ENCODE measurements around the gene DHX38.

DHX38 gene

DNA sequence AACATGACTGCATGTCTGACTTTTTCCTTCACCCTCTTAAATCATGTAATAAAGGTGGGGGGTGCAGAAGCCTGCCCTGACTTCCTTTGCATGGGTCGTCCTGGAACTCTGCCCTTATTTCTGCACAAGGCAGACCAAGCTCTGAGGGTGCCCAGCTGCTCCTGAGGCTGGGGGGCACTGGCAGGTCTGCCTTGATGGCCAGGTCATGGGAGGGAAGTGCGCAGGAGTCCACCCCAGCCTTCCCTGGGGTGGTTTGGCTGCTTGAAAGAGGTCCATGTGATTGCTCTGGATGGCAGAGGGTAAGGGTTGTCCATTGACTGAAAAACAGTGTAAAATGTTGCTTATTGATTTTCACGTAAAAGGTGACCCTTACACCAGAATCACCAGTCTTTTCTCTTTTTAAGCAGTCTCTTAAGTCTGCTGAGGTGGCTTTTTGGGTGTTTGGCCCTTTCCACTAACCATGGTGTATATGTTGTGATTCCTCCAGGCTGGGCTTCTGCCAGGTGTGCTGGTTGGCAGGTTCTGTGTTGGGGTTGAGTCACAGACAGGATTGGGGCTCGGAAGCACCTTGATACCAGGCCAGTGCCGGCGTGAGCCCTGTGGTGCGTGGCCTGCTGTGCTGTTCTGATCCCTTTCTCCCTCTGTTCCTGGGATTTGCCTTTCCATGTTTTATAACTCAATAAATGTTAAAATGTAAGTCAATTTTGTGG, 19.4 kb downstream of the DHX38 start:
- TF ChIP-seq SIN3A (IDR thresholded peaks at IDR 0.05; ENCODE audit: borderline replicate concordance, insufficient read depth, low read length): no peak
- TF ChIP-seq TAF1 (IDR thresholded peaks at IDR 0.05; ENCODE audit: borderline replicate concordance, insufficient read depth, low read length): no peak
- no peak for TF ChIP-seq FOXP2 (optimal IDR thresholded peaks at IDR 0.05; ENCODE audit: borderline replicate concordance, extremely low read depth, extremely low read length, insufficient read depth)
- no peak for TF ChIP-seq REST (IDR thresholded peaks at IDR 0.05; ENCODE audit: insufficient read depth in 1 of 2, low read depth in 2 of 2, low read length in 2 of 2)
- no peak for TF ChIP-seq POLR2AphosphoS5 (IDR thresholded peaks at IDR 0.05; ENCODE audit: low read depth, low read length)

DNA sequence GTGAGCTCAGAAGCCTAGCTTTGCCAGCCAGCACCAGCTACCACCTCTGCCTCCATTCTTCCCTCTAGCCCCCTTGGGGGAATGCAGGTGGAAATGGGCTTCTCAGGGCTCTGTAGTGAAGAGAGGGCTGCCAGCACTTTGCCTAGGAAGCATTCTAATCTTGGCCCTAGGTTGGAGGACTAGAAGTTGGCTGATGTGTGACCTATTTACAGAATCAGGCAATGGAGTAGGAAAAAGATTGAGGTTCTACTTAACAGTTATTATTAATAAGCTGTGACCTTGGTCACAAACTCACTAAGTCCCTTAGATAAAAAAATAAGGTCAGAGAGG, 19.9 kb downstream of the DHX38 start:
- no peak for TF ChIP-seq FOXP2 (optimal IDR thresholded peaks at IDR 0.05; ENCODE audit: borderline replicate concordance, extremely low read depth, extremely low read length, insufficient read depth)
- TF ChIP-seq TAF1 (IDR thresholded peaks at IDR 0.05; ENCODE audit: borderline replicate concordance, insufficient read depth, low read length): no peak
- TF ChIP-seq REST (IDR thresholded peaks at IDR 0.05; ENCODE audit: insufficient read depth in 1 of 2, low read depth in 2 of 2, low read length in 2 of 2): no peak
- no peak for TF ChIP-seq SIN3A (IDR thresholded peaks at IDR 0.05; ENCODE audit: borderline replicate concordance, insufficient read depth, low read length)
- TF ChIP-seq POLR2AphosphoS5 (IDR thresholded peaks at IDR 0.05; ENCODE audit: low read depth, low read length): no peak

- TF ChIP-seq POLR2AphosphoS5 (IDR thresholded peaks at IDR 0.05; ENCODE audit: low read depth, low read length) (no peak), FOXP2 (optimal IDR thresholded peaks at IDR 0.05; ENCODE audit: borderline replicate concordance, extremely low read depth, extremely low read length, insufficient read depth) (no peak), SIN3A (IDR thresholded peaks at IDR 0.05; ENCODE audit: borderline replicate concordance, insufficient read depth, low read length) (no peak), TAF1 (IDR thresholded peaks at IDR 0.05; ENCODE audit: borderline replicate concordance, insufficient read depth, low read length) (no peak), REST (IDR thresholded peaks at IDR 0.05; ENCODE audit: insufficient read depth in 1 of 2, low read depth in 2 of 2, low read length in 2 of 2) (no peak)
Measured at GRCh38 chr16:72120026-72120425, 26.4 kb downstream of the DHX38 start.

- TF ChIP-seq POLR2AphosphoS5 (IDR thresholded peaks at IDR 0.05; ENCODE audit: low read depth, low read length) (no peak), SIN3A (IDR thresholded peaks at IDR 0.05; ENCODE audit: borderline replicate concordance, insufficient read depth, low read length) (no peak), FOXP2 (optimal IDR thresholded peaks at IDR 0.05; ENCODE audit: borderline replicate concordance, extremely low read depth, extremely low read length, insufficient read depth) (no peak), REST (IDR thresholded peaks at IDR 0.05; ENCODE audit: insufficient read depth in 1 of 2, low read depth in 2 of 2, low read length in 2 of 2) (no peak), TAF1 (IDR thresholded peaks at IDR 0.05; ENCODE audit: borderline replicate concordance, insufficient read depth, low read length) (no peak)
Measured at GRCh38 chr16:72122308-72122707, 28.7 kb downstream of the DHX38 start.

All from PFSK-1 (cell line).